Measurements from ENCODE around the gene GPX1. TPM values are rescaled to one million over a fixed set of nuclear protein-coding genes. Genes with fewer than 3 reads are reported as not detected.
A peak's percentile ranks its signal among the peaks of the same experiment; 100 is the strongest.

The GPX1 gene
- total and polyA plus RNA-seq, 2 donors (not counting 1 experiment from before 2014, with no cell fraction given) = 79.5 to 180 TPM

DNA sequence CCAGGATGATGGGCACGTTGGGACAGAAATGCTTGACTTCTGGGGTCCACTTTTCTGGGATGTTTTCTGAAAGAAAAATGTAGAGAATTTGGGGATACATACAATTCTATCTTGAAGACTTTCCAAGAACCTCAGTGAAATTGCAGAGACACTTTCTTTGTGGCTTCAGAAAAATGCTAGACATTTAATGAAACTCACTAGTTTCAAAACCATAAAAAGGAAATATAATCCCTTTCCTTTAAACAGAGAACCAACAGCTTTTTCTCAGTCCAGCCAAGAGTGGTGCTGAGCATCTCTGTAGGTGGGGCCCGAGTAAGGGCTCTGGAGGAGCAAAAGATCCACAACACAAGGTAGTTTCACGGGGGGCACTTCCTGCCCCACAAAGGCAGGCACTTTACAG, 4.4 kb upstream of the GPX1 start:
- no peaks in the 10 kb centered on the region for H3K27me3 ChIP-seq (replicated peaks in 1 of 4; ENCODE audit: control extremely low read depth in 1 of 4, control insufficient read depth in 3 of 4, insufficient read depth in 4 of 4, low read length in 3 of 4)
- H3K4me3 ChIP-seq (ENCODE audit: control extremely low read depth in 1 of 5, extremely low read depth in 1 of 5, insufficient read depth in 1 of 5, low read depth in 2 of 5, low read length in 4 of 5) = no peak overlapping the region
- POLR2A ChIA-PET = interaction anchor here (0.7 to 1.4 kb wide), 2 partner anchors 11 to 23 kb away, joined by 3 to 6 read pairs; partner anchors contain the start of gene USP4
- WGBS (ENCODE audit: insufficient coverage) = 90% methylated on average over 2 of the region's 3 CpGs
- peaks cover 0 to 10% of the 10 kb centered on the region in 2 donors for H3K4me1 ChIP-seq (ENCODE audit: control insufficient read depth in 2 of 2, insufficient read depth in 2 of 2, low read length in 2 of 2)
- no peak overlapping the region for H2AFZ ChIP-seq (ENCODE audit: insufficient read depth, low read depth, low read length, poor library complexity, severe bottlenecking)
- peak overlapping the region; percentile 32 for H3K27ac Mint-ChIP-seq
- H3K9me3 ChIP-seq (ENCODE audit: control extremely low read depth in 1 of 3, control insufficient read depth in 2 of 3, insufficient read depth in 1 of 3, low read length in 2 of 3) = no peaks in the 10 kb centered on the region
- H3K9me3 Mint-ChIP-seq (ENCODE audit: insufficient read depth) = no peaks in the 10 kb centered on the region
- ATAC-seq (ENCODE audit: low read depth) = no peak
- H3K79me2 ChIP-seq (ENCODE audit: control insufficient read depth, insufficient read depth, low read length) = peaks cover 64% of the 10 kb centered on the region
- H3K4me1 Mint-ChIP-seq = peaks cover 8% of the 10 kb centered on the region
- H3K4me3 Mint-ChIP-seq = no peak overlapping the region
- H3K27me3 Mint-ChIP-seq = no peaks in the 10 kb centered on the region
- H3K27ac ChIP-seq (ENCODE audit: low read length in 2 of 2) = no peak overlapping the region
- CTCF ChIA-PET = interaction anchor here (1.7 kb wide), 1 partner anchor 87 kb away, joined by 5 read pairs; no protein-coding TSS in a partner anchor
- H4K20me1 ChIP-seq (ENCODE audit: control insufficient read depth, insufficient read depth, low read length, poor library complexity, severe bottlenecking) = peaks cover 25% of the 10 kb centered on the region
- intact Hi-C loops (cut with micrococcal nuclease) = no loop called here
- no peak overlapping the region for H3K4me2 ChIP-seq (replicated peaks; ENCODE audit: low read depth, low read length, poor library complexity, severe bottlenecking)
- TF ChIP-seq, protein P1, sequence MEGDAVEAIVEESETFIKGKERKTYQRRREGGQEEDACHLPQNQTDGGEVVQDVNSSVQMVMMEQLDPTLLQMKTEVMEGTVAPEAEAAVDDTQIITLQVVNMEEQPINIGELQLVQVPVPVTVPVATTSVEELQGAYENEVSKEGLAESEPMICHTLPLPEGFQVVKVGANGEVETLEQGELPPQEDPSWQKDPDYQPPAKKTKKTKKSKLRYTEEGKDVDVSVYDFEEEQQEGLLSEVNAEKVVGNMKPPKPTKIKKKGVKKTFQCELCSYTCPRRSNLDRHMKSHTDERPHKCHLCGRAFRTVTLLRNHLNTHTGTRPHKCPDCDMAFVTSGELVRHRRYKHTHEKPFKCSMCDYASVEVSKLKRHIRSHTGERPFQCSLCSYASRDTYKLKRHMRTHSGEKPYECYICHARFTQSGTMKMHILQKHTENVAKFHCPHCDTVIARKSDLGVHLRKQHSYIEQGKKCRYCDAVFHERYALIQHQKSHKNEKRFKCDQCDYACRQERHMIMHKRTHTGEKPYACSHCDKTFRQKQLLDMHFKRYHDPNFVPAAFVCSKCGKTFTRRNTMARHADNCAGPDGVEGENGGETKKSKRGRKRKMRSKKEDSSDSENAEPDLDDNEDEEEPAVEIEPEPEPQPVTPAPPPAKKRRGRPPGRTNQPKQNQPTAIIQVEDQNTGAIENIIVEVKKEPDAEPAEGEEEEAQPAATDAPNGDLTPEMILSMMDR (IDR thresholded peaks at IDR 0.05) = no peak
- no peak for TF ChIP-seq EZH2 (IDR thresholded peaks at IDR 0.05; ENCODE audit: borderline replicate concordance, insufficient read depth, low read depth, low read length, poor library complexity, severe bottlenecking)
- H3K9ac ChIP-seq (ENCODE audit: low read length) = no peak overlapping the region
- no peak for DNase-seq
- H3K36me3 ChIP-seq (replicated peaks in 1 of 2; ENCODE audit: control extremely low read depth in 1 of 2, control insufficient read depth in 1 of 2, extremely low read depth in 1 of 2, insufficient read depth in 2 of 2, low read length in 1 of 2) = peaks cover 0 to 76% of the 10 kb centered on the region in 2 experiments

DNA sequence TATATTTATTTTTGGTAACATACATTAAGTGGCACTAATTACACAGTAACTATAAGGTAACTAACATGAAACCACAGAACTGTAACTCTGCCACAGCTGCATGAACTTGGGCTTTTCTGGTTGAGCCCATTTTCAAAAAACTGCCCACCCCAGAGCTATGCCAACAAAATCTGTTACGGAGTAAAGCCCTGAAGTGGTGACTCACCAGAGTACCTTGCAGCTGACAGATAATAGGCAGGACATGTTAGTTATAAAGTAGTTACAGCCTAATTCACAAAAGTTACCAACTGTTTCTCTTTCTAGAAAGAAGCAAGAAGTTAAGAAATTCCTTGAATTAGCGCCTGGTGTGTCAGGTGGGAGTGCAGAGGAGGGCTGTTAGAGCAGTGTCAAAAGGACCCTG, 1.5 kb upstream of the GPX1 start:
- Histone ChIP-seq H3K4me3 (ENCODE audit: control extremely low read depth in 1 of 5, extremely low read depth in 1 of 5, insufficient read depth in 1 of 5, low read depth in 2 of 5, low read length in 4 of 5) (no peak overlapping the region), H3K4me1 (ENCODE audit: control insufficient read depth in 2 of 2, insufficient read depth in 2 of 2, low read length in 2 of 2) (peaks cover 14 to 37% of the 10 kb centered on the region in 2 donors), H3K9ac (ENCODE audit: low read length) (no peak overlapping the region), H2AFZ (ENCODE audit: insufficient read depth, low read depth, low read length, poor library complexity, severe bottlenecking) (no peak overlapping the region), H3K4me2 (replicated peaks; ENCODE audit: low read depth, low read length, poor library complexity, severe bottlenecking) (no peak overlapping the region), H3K9me3 (ENCODE audit: control extremely low read depth in 1 of 3, control insufficient read depth in 2 of 3, insufficient read depth in 1 of 3, low read length in 2 of 3) (no peaks in the 10 kb centered on the region), H3K27me3 (replicated peaks in 1 of 4; ENCODE audit: control extremely low read depth in 1 of 4, control insufficient read depth in 3 of 4, insufficient read depth in 4 of 4, low read length in 3 of 4) (no peaks in the 10 kb centered on the region), H3K36me3 (replicated peaks in 1 of 2; ENCODE audit: control extremely low read depth in 1 of 2, control insufficient read depth in 1 of 2, extremely low read depth in 1 of 2, insufficient read depth in 2 of 2, low read length in 1 of 2) (peaks cover 0 to 65% of the 10 kb centered on the region in 2 experiments), H3K79me2 (ENCODE audit: control insufficient read depth, insufficient read depth, low read length) (peaks cover 60% of the 10 kb centered on the region), H3K27ac (ENCODE audit: low read length in 2 of 2) (peak overlapping the region in 1 of 2 donors; percentile 85), H4K20me1 (ENCODE audit: control insufficient read depth, insufficient read depth, low read length, poor library complexity, severe bottlenecking) (peaks cover 17% of the 10 kb centered on the region)
- Mint-ChIP-seq H3K4me1 (peaks cover 26% of the 10 kb centered on the region), H3K9me3 (ENCODE audit: insufficient read depth) (no peaks in the 10 kb centered on the region), H3K4me3 (no peak overlapping the region), H3K27me3 (no peaks in the 10 kb centered on the region), H3K27ac (peak overlapping the region; percentile 32)
- no CpG with 5 or more reads among the region's 2 CpGs for WGBS (ENCODE audit: insufficient coverage)
- intact Hi-C loops (cut with micrococcal nuclease) = no loop called here
- DNase-seq = no peak
- TF ChIP-seq, protein P1 (IDR thresholded peaks at IDR 0.05) = no peak
- ChIA-PET CTCF (interaction anchor here (1.0 to 6.5 kb wide), 4 partner anchors 15 to 89 kb away, joined by 3 to 65 read pairs (median 8); partner anchors contain the start of gene USP4), POLR2A (interaction anchor here (2.8 kb wide), 1 partner anchor 52 kb away, joined by 25 read pairs; the partner anchor contains the start of genes RHOA and TCTA)
- no peak for ATAC-seq (ENCODE audit: low read depth)
